AG04450 (cell line): ENCODE data around the gene PINK1. TPM values are rescaled to one million over a fixed set of nuclear protein-coding genes. Genes with fewer than 3 reads are reported as not detected.

Source experiments
- CTCF ChIA-PET: fragments of 300-600, 350-600 bp; formaldehyde crosslinking; extraction: SDS; loops from one replicate; lab custom pipeline; 2022; ENCODE audit warnings: antibody characterized with exemption, inconsistent platforms; lab: Charles Lee
- POLR2A ChIA-PET: fragments of 350-600 bp; formaldehyde crosslinking; extraction: SDS; loops from one replicate; lab custom pipeline; 2021; ENCODE audit warnings: antibody characterized with exemption, inconsistent platforms; lab: Yijun Ruan, JAX
- DNase-seq: peaks from one replicate; pipeline ENCODE4 v3.0.0-alpha.2; 2011; ENCODE audit warnings: low read depth, low spot score
- H3K27ac ChIP-seq: one replicate; pipeline ENCODE4 v1.5.1; 2012; ENCODE audit warnings: low read depth, low read length, control low read depth
- H3K27me3 ChIP-seq: one replicate; pipeline ENCODE4 v1.6.0; 2012; ENCODE audit warnings: low read length; ENCODE audit not compliant: control insufficient read depth, insufficient read depth
- H3K4me3 ChIP-seq: 2 replicates; pipeline ENCODE4 v1.5.1; 2011; ENCODE audit warnings: mild to moderate bottlenecking, low read depth, low read length, control low read depth
- H3K9me3 ChIP-seq: 2 replicates; pipeline ENCODE4 v1.5.1; 2012; ENCODE audit warnings: low read length; ENCODE audit not compliant: control insufficient read depth, insufficient read depth
- CTCF ChIP-seq: IDR thresholded peaks from 2 replicates; pipeline ENCODE4 v1.5.1; 2011; ENCODE audit warnings: low read depth, low read length, control low read depth, inconsistent platforms
- polyA plus RNA-seq: library from polyadenylated mRNA; depleted of rRNA; stranded (reverse); fragments of >200 nt; gene quantifications from 2 replicates; pipeline ENCODE4 v1.2.3, GENCODE V29; 2011

The PINK1 gene
- polyA plus RNA-seq, 1 experiment, result 43.8 TPM

DNA sequence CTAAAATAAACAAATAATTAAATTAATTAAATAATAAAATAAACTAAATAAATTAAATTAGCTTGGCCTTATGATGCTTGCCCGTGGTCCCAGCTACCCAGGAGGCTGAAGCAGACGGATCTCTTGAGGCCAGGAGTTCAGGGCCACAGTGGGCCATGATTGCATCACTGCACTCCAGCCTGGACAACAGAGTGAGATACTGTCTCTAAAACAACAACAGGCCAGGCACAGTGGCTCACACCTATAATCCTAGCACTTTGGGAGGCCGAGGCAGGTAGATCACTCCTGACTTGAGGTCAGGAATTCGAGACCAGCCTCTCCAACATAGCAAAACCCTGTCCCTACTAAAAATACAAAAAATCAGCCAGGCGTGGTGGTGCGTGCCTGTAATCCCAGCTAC lies 12.2 kb upstream of the PINK1 start:
- POLR2A ChIA-PET, result no interaction called here
- CTCF ChIA-PET, result interaction anchor here (0.7 to 2.3 kb wide), 3 partner anchors 9 to 517 kb away, joined by 3 to 7 read pairs (median 6); no protein-coding TSS in a partner anchor
- TF ChIP-seq CTCF, result no peak
- no peaks in the 10 kb centered on the region for H3K27me3 ChIP-seq
- H3K27ac ChIP-seq, result no peak overlapping the region
- H3K9me3 ChIP-seq, result no peaks in the 10 kb centered on the region
- no peak overlapping the region for H3K4me3 ChIP-seq
- DNase-seq, result no peak

GRCh38 chr1:20624709-20625108 lies 8.5 kb upstream of the PINK1 start:
- no peaks in the 10 kb centered on the region for H3K9me3 ChIP-seq
- POLR2A ChIA-PET, result no interaction called here

DNA sequence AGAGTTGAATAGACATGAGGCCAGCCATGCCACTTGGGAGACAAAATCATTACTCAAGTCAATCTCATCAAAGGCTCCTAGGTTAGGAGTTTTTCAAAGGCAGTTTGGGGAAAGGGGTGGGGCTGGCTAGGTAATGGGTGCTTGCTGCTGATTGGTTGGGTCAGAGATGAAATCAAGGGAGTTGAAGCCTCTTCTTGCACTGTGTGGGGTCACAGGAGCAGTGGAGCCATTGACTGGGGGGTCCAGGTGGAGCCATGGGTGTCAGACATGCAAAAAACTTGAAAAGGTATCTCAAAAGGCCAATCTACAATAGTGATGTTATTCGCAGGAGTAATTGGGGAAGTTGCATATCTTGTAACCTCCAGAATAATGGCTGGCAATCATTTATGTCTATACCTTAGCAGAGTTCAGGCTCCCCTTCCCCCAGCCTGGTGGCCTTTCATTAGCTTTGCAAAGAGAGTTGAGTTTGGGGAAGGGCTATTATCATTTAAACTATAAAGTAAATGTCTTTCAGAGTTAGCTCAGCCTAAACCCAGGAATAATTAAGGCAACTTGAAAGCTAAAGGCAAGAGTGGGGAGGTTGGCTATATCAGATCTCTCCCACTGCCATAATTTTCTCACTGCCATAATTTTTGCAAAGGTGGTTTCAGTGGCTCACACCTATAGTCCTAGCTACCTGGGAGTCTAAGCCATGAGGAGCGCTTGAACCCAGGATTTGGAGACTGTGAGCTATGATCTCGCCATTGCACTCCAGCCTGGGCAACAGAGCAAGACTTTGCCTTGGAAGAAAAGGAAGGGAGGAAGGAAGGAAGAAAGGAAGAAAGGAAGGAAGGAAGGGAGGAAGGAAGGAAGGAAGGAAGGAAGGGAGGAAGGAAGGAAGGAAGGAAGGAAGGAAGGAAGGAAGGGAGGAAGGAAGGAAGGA lies 7.8 kb upstream of the PINK1 start:
- Histone ChIP-seq H3K4me3 (no peak overlapping the region), H3K27ac (no peak overlapping the region), H3K27me3 (no peaks in the 10 kb centered on the region), H3K9me3 (no peaks in the 10 kb centered on the region)
- ChIA-PET CTCF (interaction anchor here (1.0 to 1.5 kb wide), 2 partner anchors 49 to 50 kb away, joined by 3 to 5 read pairs; no protein-coding TSS in a partner anchor), POLR2A (no interaction called here)
- TF ChIP-seq CTCF, result no peak
- DNase-seq, result no peak

More at GRCh38 chr1:20624709-20625108, 8.5 kb upstream of the PINK1 start:
- H3K27me3 ChIP-seq, result no peaks in the 10 kb centered on the region
- no peak overlapping the region for H3K4me3 ChIP-seq
- no peak for DNase-seq
- no peak overlapping the region for H3K27ac ChIP-seq
- no peak for TF ChIP-seq CTCF
- CTCF ChIA-PET, result interaction anchor here (0.9 to 1.8 kb wide), 2 partner anchors 8 to 412 kb away, joined by 3 to 16 read pairs; partner anchors contain the start of gene PINK1

DNA sequence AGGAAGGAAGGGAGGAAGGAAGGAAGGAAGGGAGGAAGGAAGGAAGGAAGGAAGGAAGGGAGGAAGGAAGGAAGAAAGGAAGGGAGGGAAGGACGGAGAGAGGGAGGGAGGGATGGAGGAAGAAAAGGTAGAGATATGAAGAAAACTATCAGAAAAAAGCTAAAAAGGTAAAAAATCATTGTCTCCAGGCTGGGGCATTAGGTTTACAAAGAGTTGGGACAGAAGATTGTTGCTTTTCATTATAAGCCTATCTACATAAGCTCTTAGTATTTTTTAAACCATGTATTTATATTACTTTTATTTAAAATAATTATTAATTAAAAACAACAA lies 7.2 kb upstream of the PINK1 start:
- TF ChIP-seq CTCF, result no peak
- CTCF ChIA-PET, result interaction anchor here (1.0 to 1.5 kb wide), 2 partner anchors 49 to 51 kb away, joined by 3 to 5 read pairs; no protein-coding TSS in a partner anchor
- Histone ChIP-seq H3K4me3 (no peak overlapping the region), H3K27ac (no peak overlapping the region), H3K9me3 (no peaks in the 10 kb centered on the region), H3K27me3 (no peaks in the 10 kb centered on the region)
- POLR2A ChIA-PET, result no interaction called here
- no peak for DNase-seq

GRCh38 chr1:20626524-20626923 lies 6.7 kb upstream of the PINK1 start:
- Histone ChIP-seq H3K27me3 (no peaks in the 10 kb centered on the region), H3K9me3 (no peaks in the 10 kb centered on the region), H3K27ac (no peak overlapping the region), H3K4me3 (no peak overlapping the region)
- TF ChIP-seq CTCF, result no peak
- CTCF ChIA-PET, result interaction anchor here (1.0 to 1.5 kb wide), 2 partner anchors 50 to 51 kb away, joined by 3 to 5 read pairs; no protein-coding TSS in a partner anchor
- POLR2A ChIA-PET, result no interaction called here
- DNase-seq, result no peak
